GM18517 (cell line): Measurements from ENCODE around the gene GJC1.
"Not testable (repeated sequence)": the region's sequence is repeated elsewhere in the genome, so short reads cannot be mapped to it uniquely, and the experiment has no call there.

Experiments used
- ATAC-seq: cut with Tn5 transposase; IDR thresholded peaks from one replicate; pipeline ENCODE4 v1.9.1; 2021; ENCODE audit warnings: mild to moderate bottlenecking, moderate library complexity; ENCODE audit not compliant: unreplicated experiment

Gene GJC1

GRCh38 chr17:44846206-44846605, 16.1 kb upstream of the GJC1 start:
- ATAC-seq: no peak

- no peak for ATAC-seq
Measured at GRCh38 chr17:44844390-44844830, 14.3 kb upstream of the GJC1 start.

- no peak for ATAC-seq
Measured at GRCh38 chr17:44842748-44843147, 12.7 kb upstream of the GJC1 start.

GRCh38 chr17:44840936-44841335, 10.8 kb upstream of the GJC1 start:
- no peak for ATAC-seq

- ATAC-seq: no peak
Measured at GRCh38 chr17:44840274-44840673, 10.2 kb upstream of the GJC1 start.

DNA sequence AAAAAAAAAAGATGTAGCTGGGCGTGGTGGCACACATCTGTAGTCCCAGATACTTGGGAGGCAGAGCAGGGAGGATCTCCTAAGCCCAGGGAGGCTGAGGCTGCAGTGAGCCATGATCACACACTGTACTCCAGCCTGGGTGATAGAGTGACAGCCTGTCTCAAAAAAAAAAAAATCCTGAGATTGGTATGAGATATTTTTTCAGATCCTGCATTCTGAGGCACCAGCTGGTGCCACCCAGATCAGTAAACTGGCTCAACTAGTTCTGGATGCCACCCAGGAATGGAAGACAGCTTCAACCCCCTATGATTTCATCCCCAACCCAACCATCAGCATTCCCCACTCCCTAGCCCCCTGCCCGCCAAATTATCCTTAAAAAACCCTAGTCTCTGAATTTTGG, 7.1 kb upstream of the GJC1 start:
- no peak for ATAC-seq

DNA sequence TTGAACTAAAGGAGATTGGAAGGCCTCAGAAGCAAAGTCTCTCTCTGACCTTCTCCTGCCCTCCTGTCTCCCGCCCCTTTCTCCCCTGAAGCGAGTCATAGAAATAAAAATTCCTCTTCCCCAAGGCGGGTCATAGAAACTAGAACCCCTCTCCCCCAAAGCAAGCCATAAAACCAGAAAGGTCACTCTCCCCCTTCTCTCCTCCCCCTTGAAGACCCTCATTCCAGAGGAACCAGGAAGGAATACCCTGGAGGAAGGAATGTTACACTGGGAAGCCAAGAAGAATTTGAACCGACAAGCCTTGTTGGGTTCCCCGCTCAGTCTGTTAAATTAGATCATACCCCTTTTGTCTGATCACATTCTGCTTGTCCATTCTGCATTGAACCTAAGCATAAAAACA, 2.7 kb upstream of the GJC1 start:
- ATAC-seq: no peak

- ATAC-seq: no peak
Measured at GRCh38 chr17:44831371-44831770, 1.3 kb upstream of the GJC1 start.

DNA sequence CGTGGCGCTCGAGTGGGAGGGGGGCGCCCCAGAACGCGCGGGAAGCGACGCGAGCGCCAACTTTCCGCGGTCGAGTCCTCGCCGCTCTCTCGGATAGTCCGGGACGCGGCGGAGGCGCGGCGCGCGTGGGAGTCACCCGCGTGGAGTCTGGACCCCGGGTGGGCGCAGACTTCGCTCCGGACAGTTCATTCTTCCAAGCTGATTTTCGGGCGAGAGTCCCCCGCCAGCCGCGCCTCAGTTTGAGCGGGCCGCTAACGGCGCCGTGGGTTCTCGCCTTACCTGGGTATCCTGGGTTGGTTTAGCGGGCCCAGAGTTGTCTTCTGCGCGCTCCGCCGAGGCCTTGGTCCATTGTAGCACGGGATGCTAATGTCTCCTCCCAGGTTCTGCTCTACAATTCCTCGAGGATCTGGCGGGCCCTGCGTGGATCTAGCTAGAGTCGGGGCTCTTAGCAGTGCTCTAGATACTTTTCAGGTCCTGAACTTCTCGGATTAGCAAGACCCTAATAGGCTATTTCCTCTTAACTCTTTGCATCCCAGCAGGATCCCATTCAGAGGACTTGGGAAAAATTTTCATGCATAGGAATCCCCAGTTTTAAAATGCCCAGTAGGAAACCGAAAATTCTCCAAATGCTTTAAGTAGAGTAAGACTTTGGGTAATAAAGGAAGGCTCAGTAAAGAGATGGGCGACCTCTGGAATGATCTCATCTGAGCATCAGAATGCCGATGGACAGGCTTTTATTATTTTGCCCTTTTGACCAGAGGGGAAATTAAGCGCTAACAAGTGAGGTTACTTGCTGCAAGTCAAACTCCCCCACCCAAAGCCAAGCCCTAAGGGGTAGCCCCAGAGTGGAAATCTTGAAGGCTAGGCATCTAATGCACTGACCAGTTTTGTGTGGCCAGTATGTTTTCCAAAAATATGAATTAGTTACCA, 537 bp upstream of the GJC1 start:
- no peak for ATAC-seq

DNA sequence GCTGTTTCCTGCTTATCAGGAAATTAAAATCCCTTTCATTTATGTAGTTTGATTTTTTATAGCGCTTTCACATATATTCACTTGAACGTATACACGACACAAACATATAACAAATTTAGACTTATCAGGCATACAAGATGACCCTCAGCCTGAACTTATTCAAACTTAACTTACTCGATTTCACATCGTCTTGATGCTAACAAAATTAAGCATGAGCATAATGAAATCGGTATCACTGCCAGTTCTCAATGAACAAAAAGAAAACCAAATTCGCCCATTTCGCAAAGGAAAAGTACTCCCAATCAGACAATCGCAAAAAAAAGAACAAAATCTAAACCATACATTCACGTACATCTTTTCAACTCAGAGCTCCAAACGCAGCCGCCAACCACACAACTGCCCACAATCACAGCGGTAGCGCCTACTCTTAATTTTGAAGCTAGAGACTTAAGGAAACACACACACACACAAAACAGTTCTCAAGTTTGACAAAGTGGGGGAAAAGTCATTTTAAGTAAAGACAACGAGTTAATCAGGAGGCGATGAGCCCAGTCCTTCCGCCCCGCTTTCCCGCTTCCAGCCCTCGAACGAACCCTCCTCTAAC, 1.1 kb downstream of the GJC1 start:
- no peak for ATAC-seq

DNA sequence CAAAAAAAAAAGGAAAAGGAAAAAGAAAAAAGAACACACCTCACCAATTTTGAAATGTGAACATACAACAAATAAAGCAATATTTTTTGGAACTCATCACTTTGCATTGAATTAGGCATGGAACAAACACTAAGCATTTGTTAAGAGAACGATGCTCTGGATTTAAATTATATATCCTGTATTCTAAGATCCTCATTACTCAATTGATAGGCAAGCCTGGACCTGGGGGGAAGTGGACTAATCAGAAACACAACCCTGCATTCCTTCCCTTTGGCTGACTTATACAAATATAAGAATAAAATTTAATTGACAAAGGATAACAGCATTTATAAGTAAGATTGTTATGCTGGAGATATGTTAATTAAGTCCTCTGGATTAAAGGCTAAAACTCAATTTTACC, 2.2 kb downstream of the GJC1 start:
- no peak for ATAC-seq

- no peak for ATAC-seq
Measured at GRCh38 chr17:44826123-44826790, 3.8 kb downstream of the GJC1 start.

- not testable (repeated sequence) for ATAC-seq
Measured at GRCh38 chr17:44825236-44825635, 4.9 kb downstream of the GJC1 start.

- ATAC-seq: no peak
Measured at GRCh38 chr17:44820631-44821212, 9.4 kb downstream of the GJC1 start.

DNA sequence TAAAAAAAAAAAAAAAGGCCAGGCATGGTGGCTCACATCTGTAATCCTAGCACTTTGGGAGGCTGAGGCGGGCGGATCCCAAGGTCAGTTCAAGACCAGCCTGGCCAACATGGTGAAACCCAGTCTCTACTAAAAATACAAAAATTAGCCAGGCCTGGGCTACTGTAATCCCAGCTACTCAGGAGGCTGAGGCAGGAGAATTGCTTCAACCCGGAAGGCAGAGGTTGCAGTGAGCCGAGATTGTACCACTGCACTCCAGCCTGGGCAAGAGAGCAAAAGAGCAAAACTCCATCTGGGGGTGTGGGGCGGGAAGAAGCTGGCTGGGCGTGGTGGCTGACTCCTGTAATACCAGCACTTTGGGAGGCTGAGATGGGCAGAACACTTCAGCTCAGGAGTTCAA, 11.6 kb downstream of the GJC1 start:
- not testable (repeated sequence) for ATAC-seq

DNA sequence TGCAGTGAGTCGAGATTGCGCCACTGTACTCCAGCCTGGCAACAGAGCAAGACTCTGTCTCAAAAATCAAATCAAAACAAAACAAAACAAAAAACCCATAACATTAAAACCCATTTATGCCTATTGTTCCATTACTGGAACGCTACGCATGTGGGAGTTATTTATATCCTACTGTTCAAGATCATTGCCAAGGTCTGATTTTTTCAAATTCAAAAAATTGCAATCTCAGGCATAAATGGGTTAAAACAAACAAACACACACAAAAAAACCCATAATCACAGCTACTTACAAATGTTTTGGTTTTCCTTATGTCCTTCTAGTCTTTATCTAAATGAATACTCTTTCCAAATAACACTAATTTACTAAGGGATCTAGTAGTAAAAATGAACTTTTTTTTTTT, 17.8 kb downstream of the GJC1 start:
- ATAC-seq: no peak

DNA sequence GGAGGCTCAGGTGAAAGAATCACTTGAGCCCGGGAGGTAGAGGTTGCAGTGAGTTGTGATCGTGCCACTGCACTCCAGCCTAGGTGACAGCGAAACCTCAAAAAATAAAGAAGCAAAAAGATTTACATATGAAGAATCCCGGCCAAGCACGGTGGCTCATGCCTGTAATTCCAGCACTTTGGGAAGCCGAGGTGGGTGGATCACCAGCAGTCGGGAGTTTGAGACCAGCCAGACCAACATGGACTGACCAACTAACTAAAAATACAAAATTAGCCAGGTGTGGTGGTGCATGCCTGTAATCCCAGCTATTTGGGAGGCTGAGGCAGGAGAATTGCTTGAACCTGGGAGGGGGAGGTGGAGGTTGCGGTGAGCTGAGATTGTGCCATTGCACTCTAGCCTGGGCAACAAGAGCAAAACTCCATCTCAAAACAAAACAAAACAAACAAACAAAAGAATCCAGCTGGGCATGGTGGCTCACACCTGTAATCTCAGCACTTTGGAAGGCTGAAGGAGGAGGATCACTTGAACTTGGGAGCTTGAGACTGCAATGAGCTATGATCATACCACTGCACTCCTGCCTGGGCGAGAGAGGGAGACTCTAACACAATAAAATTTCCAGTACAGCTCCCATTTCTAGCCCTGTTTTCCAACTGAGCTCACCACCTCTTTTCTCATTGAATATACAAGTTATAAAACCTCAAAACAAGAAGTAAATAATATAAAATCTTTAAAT, 21.3 kb downstream of the GJC1 start:
- not testable (repeated sequence) for ATAC-seq

DNA sequence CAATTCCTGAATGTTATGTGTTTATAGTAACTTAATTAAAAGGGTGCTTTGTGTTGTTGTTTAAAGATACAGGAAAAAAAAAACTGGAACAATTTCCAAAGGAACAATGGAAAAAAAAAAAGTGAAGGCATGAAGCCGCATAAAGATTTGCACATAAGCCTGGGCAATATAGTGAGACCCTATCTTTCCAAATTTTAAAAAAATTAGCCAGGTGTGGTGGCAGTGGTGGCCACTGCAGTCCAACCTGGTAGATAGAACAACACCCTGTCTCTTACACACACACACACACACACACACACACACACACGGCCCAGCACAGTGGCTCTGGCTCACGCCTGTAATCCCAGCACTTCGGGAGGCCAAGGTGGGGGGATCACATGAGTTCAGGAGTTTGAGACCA, 21.9 kb downstream of the GJC1 start:
- ATAC-seq: no peak

DNA sequence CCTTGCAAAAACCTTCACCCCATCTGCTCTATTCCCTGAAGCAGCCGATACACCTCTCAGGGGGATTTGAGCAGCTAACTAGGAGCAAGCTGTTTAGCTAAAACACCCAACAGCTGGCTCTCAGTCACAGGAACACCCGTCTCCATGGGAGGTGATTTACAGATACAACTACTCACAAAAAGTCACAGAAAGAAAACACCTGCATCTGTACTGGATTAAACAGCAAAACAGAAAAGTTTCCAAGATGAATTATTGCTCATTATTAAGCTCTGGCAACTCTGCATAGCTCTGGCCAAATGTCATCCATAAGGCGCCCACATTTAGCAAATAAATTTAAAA, 22.3 kb downstream of the GJC1 start:
- no peak for ATAC-seq

DNA sequence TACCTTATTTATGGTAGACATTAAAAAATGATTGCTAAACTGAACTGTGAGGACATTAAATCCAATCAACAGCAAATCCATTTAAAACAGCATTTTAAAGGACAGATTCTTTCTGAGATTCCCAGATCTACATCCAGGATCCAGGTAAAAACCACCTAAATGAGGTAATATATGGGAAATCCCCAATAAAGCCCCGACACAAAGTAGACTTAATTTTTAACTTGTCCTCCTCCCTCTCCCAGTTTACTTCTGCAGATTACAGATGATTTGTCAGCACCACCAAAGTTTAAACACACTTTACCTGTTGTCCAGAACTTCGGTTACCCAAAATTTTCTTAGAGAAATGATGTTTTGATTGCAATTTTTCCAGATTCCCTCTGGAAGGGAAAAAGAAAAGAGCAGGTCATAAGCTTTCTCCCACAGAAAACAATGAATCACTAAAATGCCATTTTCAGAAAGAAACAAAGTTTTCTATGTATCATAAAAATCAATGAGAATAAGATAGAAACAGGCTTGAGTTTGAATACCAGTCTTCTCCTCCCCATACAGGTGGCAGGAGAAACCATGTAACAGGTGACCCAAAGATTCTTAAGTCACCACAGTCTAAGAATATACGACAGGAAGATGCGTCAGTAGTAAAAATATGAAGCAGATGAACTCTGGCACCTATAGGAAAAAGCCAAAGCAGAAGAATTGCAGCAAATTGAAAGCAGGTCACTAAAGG, 22.8 kb downstream of the GJC1 start:
- no peak for ATAC-seq
